ENCODE measurements around the gene PSIP1. TPM values are rescaled to one million over a fixed set of nuclear protein-coding genes. Genes with fewer than 3 reads are reported as not detected.

PSIP1 gene
- 55.3 and 57.8 TPM in 2 replicates for total RNA-seq (2022)
- Bru-seq, nascent RNA, result percentile 78 among the genes with signal in this experiment
- percentile 81 among the genes with signal in this experiment for BruChase-seq, experiment 1, labeled RNA remaining after a 6-hour chase
- percentile 75 among the genes with signal in this experiment for BruChase-seq, experiment 2, labeled RNA remaining after a 2-hour chase
- long read RNA-seq, transcript PSIP1-204 (16 exons, 3,364 nt), result major isoform, 58 of 158 reads
- long read RNA-seq, transcript PSIP1-203 (16 exons, 3,391 nt), result minor isoform, 49 of 158 reads
- long read RNA-seq, partial matches to known transcripts, result 11 of 158 reads
- long read RNA-seq, other reads (novel, unspliced or antisense), result 34 of 158 reads

DNA sequence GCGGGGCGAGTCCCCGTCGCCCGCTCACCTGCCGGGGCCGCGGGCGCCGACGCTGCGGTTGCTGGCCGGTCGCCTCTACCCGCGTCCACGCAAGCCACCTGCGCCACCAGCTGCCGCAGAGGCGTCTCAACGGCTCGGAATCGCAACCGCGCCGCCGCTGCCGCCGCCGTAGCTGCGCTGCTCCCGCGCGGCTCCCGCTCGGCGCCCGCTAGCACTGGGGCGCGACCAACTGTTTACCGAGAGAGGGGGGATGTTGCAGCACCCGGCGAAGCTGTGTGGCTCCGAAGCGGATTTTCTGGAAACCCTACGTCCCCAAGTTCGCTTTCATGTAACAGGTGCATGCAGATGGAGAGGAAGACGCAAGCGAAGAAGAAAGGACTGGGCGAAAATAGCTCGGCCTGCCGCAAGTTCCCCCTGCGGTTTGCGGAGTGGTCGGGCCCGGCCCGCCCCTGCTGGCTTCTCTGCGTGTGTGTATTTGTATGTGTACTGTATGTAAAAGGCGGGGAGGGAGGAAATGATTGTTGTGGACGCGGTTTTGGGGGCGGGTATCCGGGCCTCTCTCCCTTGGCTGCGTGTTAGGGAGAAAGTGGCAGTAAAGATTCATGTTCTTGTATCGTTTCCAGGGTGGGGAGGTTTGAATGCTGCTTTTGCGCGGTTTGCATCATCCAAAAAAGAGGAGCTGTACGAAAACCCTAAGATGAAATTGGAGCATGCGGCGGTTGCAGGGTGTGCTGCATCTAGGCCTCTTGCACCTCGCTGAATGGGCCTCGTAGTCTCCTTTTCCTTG lies at the start of gene PSIP1:
TSS of gene PSIP1 (minus strand) at position 182 of the 787 bp plus-strand sequence. CDS start 782 bp downstream, outside the sequence.
- CTCF ChIA-PET, result interaction anchor here (0.7 to 1.0 kb wide), 3 partner anchors 10 to 95 kb away, joined by 3 read pairs; no protein-coding TSS in a partner anchor
- intact Hi-C loops (cut with micrococcal nuclease), result loop anchor here (2.0 to 5.0 kb wide), 2 partner anchors 42 to 96 kb away; partner anchors contain the start of gene CCDC171
- BruUV-seq (replicated peaks), result TSS peak; percentile 80
- DNase-seq (ENCODE audit: unreplicated experiment), result peak; percentile 83
- POLR2A ChIA-PET, result interaction anchor here (0.7 to 3.5 kb wide), 21 partner anchors 9 to 218 kb away, joined by 3 to 52 read pairs (median 4); partner anchors contain the start of genes CCDC171, SNAPC3 and TTC39B
- peaks cover 34% of the 10 kb centered on the region for H3K4me1 Mint-ChIP-seq (ENCODE audit: insufficient read depth, unreplicated experiment)
- peak within 1 kb of the TSS; percentile 85 for H3K4me3 Mint-ChIP-seq (ENCODE audit: unreplicated experiment)
- no peaks in the 10 kb centered on the region for H3K27me3 Mint-ChIP-seq (ENCODE audit: insufficient read depth, unreplicated experiment)
- peak within 1 kb of the TSS; percentile 100 for H3K27ac Mint-ChIP-seq (ENCODE audit: low read depth, unreplicated experiment)
- H3K9me3 Mint-ChIP-seq (ENCODE audit: unreplicated experiment), result no peaks in the 10 kb centered on the region
- TF ChIP-seq, protein P1, sequence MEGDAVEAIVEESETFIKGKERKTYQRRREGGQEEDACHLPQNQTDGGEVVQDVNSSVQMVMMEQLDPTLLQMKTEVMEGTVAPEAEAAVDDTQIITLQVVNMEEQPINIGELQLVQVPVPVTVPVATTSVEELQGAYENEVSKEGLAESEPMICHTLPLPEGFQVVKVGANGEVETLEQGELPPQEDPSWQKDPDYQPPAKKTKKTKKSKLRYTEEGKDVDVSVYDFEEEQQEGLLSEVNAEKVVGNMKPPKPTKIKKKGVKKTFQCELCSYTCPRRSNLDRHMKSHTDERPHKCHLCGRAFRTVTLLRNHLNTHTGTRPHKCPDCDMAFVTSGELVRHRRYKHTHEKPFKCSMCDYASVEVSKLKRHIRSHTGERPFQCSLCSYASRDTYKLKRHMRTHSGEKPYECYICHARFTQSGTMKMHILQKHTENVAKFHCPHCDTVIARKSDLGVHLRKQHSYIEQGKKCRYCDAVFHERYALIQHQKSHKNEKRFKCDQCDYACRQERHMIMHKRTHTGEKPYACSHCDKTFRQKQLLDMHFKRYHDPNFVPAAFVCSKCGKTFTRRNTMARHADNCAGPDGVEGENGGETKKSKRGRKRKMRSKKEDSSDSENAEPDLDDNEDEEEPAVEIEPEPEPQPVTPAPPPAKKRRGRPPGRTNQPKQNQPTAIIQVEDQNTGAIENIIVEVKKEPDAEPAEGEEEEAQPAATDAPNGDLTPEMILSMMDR (IDR thresholded peaks at IDR 0.05; ENCODE audit: unreplicated experiment), result no peak
- H3K36me3 Mint-ChIP-seq (ENCODE audit: insufficient read depth, unreplicated experiment), result peaks cover 22% of the 10 kb centered on the region

DNA sequence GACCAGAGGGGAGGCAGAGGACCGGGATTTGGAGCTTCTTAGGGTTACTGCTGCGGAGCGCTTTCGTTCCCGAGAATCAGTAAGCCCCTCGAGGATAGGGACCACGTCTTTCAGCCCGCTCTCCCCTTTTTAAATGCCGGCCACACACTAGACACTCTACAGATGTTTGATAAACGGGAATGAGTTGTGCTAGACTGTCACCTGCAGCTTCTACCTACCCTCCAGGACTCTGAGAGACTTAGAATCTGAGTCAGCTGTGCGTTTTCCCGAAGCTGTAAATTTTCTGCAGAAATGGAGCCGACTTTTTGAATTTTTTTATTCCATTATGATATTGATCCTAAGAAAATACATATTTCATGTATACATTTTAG lies 42.7 kb upstream of the PSIP1 start:
- CTCF ChIA-PET, result interaction anchor here (0.6 to 2.0 kb wide), 10 partner anchors 10 to 786 kb away, joined by 3 to 15 read pairs (median 4); partner anchors contain the start of gene SNAPC3
- no peaks in the 10 kb centered on the region for H3K4me1 Mint-ChIP-seq (ENCODE audit: insufficient read depth, unreplicated experiment)

DNA sequence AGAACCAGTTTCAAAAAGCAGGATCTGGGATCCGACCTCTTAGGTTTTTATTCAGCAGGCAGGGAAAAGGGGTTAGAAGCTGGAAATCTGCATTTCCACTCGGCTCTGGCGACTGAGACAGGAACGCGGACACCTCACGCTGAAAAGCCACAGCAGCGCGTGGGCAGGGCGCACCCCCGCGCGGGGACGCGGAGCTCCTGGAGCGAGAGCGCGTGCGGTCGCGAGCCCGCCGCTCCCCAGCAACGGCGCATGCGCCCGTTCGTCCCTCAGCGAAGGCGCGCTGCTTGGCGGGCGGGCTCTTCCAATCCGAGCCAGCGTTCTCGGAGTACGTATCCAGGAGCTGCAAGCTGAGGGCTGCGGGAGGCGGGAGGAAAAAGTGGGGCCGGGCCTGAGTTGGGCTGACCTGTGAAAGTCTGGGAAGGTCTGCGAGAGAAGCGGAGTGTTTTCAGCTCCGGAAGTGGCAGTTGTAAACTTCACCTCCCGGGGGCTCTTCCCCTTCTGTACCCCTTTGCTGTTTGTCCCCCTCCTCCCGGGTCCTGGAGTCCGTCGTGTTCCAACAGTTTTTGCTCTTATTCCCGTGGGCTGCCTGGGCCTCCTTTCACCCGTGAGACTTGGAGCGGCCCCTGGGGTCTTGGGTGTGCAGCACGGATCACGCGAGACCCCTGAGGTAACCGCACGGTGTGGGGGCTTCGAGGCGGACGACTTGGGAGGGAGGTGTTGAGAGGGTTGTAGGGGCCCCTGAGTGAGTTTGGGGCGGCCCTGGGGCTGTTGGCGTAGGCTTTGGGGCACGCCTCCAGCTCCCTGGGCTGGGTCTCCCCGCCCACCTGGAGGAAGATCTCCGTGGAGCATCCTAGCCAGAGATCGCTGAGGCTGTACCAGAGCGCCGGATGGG lies 42.1 kb upstream of the PSIP1 start, which contains the start of gene CCDC171:
TSS of gene CCDC171 (plus strand) at position 408 of the 892 bp plus-strand sequence. CDS start 11,046 bp downstream, outside the sequence.
- CTCF ChIA-PET, result interaction anchor here (0.6 to 2.0 kb wide), 30 partner anchors 10 to 1370 kb away, joined by 3 to 15 read pairs (median 4); partner anchors contain the start of gene SNAPC3
- BruUV-seq (replicated peaks), result TSS peak; percentile 33
- POLR2A ChIA-PET, result interaction anchor here (0.6 to 3.4 kb wide), 24 partner anchors 10 to 1416 kb away, joined by 3 to 52 read pairs (median 4); partner anchors contain the start of genes PSIP1 and TTC39B
- Mint-ChIP-seq H3K9me3 (ENCODE audit: unreplicated experiment) (no peaks in the 10 kb centered on the region), H3K4me1 (ENCODE audit: insufficient read depth, unreplicated experiment) (no peaks in the 10 kb centered on the region), H3K4me3 (ENCODE audit: unreplicated experiment) (peak within 1 kb of the TSS; percentile 88), H3K36me3 (ENCODE audit: insufficient read depth, unreplicated experiment) (no peaks in the 10 kb centered on the region), H3K27me3 (ENCODE audit: insufficient read depth, unreplicated experiment) (no peaks in the 10 kb centered on the region), H3K27ac (ENCODE audit: low read depth, unreplicated experiment) (peak within 1 kb of the TSS; percentile 52)
- peak; percentile 95 for DNase-seq (ENCODE audit: unreplicated experiment)
- intact Hi-C loops (cut with micrococcal nuclease), result loop anchor here (2.0 to 5.0 kb wide), 3 partner anchors 42 to 269 kb away; partner anchors contain the start of gene PSIP1
- TF ChIP-seq, protein P1 (IDR thresholded peaks at IDR 0.05; ENCODE audit: unreplicated experiment), result no peak

More for the DNA sequence above, 42.7 kb upstream of the PSIP1 start:
- no peaks in the 10 kb centered on the region for H3K27me3 Mint-ChIP-seq (ENCODE audit: insufficient read depth, unreplicated experiment)
- no peaks in the 10 kb centered on the region for H3K9me3 Mint-ChIP-seq (ENCODE audit: unreplicated experiment)
- POLR2A ChIA-PET, result interaction anchor here (0.6 to 3.4 kb wide), 10 partner anchors 9 to 246 kb away, joined by 3 to 52 read pairs (median 6); partner anchors contain the start of genes PSIP1 and TTC39B
- DNase-seq (ENCODE audit: unreplicated experiment), result no peak
- intact Hi-C loops (cut with micrococcal nuclease), result loop anchor here (2.0 to 5.0 kb wide), 3 partner anchors 43 to 269 kb away; partner anchors contain the start of gene PSIP1
- TF ChIP-seq, protein P1 (IDR thresholded peaks at IDR 0.05; ENCODE audit: unreplicated experiment), result no peak
- no peaks in the 10 kb centered on the region for H3K36me3 Mint-ChIP-seq (ENCODE audit: insufficient read depth, unreplicated experiment)
- no TSS peak for BruUV-seq (replicated peaks)
- H3K27ac Mint-ChIP-seq (ENCODE audit: low read depth, unreplicated experiment), result peak overlapping the region; percentile 52
- H3K4me3 Mint-ChIP-seq (ENCODE audit: unreplicated experiment), result peak overlapping the region; percentile 88
